Mesothelial cell of epicardium (in vitro differentiated cells): Measurements from ENCODE around the gene PITPNC1. TPM values are rescaled to one million over a fixed set of nuclear protein-coding genes. Genes with fewer than 3 reads are reported as not detected.

Experiments used
- DNase-seq, 2 experiments: peaks; one replicate each; pipeline ENCODE4 v3.0.0; 2021; ENCODE audit warnings: low spot score in 2 of 2; ENCODE audit not compliant: unreplicated experiment in 2 of 2
- H3K27ac Mint-ChIP-seq: 2 replicates; pipeline ENCODE4 v1.8.0; 2021; ENCODE audit warnings: mixed read lengths
- H3K27me3 Mint-ChIP-seq: 2 replicates; pipeline ENCODE4 v1.8.0; 2021; ENCODE audit warnings: low read depth, mixed read lengths
- H3K36me3 Mint-ChIP-seq: 2 replicates; pipeline ENCODE4 v1.8.0; 2021; ENCODE audit warnings: mixed read lengths
- H3K4me1 Mint-ChIP-seq: 2 replicates; pipeline ENCODE4 v1.8.0; 2021; ENCODE audit warnings: mixed read lengths
- H3K4me3 Mint-ChIP-seq: 2 replicates; pipeline ENCODE4 v1.8.0; 2021; ENCODE audit warnings: mild to moderate bottlenecking, moderate library complexity, mixed read lengths
- H3K9me3 Mint-ChIP-seq: 2 replicates; pipeline ENCODE4 v1.8.0; 2021; ENCODE audit warnings: mixed read lengths
- CTCF ChIP-seq: fragments of 200-600 bp; sonication (generic); IDR thresholded peaks from one replicate; pipeline ENCODE4 v1.5.0; 2021; ENCODE audit warnings: antibody characterized with exemption; ENCODE audit not compliant: unreplicated experiment
- total RNA-seq: library from RNA; stranded (reverse); gene quantifications from 3 replicates; pipeline ENCODE4 v1.2.1, GENCODE V29; 2021

Gene PITPNC1
- total RNA-seq, 1 donor from 2014 or later = 19.9 TPM

DNA sequence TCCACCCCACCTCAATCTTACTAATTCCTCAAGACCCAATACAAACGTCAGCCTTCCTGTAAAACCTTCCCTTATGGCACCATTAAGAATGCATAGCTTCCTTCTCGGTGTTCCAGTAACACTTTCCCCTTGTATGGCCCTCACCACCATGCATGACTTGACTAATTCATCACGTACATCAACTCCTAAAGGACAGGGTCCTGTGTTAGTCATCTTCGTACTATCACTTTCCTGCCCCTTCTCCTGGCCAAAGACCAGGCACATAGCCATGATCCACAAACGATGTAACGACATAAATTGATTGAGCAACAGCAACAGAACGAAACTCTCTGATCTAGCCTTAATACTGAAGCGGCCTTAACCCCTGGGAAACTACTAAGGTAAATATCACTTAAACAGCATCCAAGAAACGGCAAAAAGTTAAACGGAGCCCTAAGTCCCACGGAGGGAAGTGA, 11.3 kb upstream of the PITPNC1 start:
- peak overlapping the region; percentile 85 for H3K4me3 Mint-ChIP-seq
- H3K9me3 Mint-ChIP-seq = no peaks in the 10 kb centered on the region
- DNase-seq = no peak
- no peak for TF ChIP-seq CTCF
- peaks cover 4% of the 10 kb centered on the region for H3K36me3 Mint-ChIP-seq
- no peaks in the 10 kb centered on the region for H3K27me3 Mint-ChIP-seq
- H3K27ac Mint-ChIP-seq = peak overlapping the region; percentile 89
- H3K4me1 Mint-ChIP-seq = peaks cover 38% of the 10 kb centered on the region

DNA sequence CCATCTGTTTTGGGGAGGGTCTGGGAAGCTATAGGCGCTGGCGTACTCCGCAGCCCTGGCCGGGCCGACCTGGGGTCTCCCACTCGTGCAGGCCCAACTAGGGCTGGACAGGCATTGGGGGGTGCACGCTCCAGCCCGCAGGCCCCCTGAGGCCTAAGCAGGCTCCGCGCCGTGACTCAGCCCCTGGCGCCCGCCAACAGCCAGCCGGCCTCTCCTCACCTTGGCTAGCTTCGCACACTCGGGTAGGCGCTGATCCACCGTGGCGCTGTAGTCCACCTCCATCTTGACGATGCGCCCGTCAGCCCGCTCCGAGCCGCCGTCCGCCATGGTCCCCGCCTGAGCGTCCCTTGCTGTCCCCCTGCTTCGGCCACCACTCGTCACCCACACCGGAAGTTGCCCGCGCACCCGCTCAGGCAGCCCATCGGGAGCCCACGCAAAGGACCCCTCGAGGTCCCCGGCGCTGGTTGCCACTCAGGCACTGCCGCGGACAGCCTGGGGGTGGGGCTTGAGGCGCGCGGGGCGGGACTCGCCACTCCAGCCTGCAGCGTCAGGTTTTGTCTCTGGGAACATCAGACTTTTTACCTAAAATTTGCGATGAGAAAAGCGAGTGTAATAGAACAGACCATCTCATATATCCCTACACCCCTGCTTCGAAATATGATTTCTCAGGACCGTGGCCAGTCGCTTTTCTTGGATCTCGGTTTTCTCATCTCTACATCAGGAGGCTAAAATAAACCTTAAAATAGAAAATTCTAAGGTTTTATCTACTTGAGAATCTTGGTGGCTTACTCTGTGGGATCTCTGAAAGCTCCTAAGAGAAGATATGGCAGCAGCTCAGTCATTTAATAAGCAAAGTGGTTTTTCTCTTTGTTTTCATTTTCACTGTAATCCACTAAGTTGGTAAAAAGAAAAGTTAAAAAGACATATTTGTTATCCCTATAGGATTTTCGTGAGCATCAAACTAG, 10.6 kb upstream of the PITPNC1 start, which contains the start of gene PSMD12:
Gene PSMD12, minus strand, starts transcription at position 385 of the 965 bp plus-strand sequence. Its CDS starts 58 bp downstream, at position 327.
- H3K27me3 Mint-ChIP-seq = no peaks in the 10 kb centered on the region
- TF ChIP-seq CTCF = no peak
- H3K4me3 Mint-ChIP-seq = peak within 1 kb of the TSS; percentile 85
- peak; percentile 76 to 92 for DNase-seq
- peak within 1 kb of the TSS; percentile 95 for H3K27ac Mint-ChIP-seq
- H3K36me3 Mint-ChIP-seq = peaks cover 4% of the 10 kb centered on the region
- no peaks in the 10 kb centered on the region for H3K9me3 Mint-ChIP-seq
- peaks cover 38% of the 10 kb centered on the region for H3K4me1 Mint-ChIP-seq

DNA sequence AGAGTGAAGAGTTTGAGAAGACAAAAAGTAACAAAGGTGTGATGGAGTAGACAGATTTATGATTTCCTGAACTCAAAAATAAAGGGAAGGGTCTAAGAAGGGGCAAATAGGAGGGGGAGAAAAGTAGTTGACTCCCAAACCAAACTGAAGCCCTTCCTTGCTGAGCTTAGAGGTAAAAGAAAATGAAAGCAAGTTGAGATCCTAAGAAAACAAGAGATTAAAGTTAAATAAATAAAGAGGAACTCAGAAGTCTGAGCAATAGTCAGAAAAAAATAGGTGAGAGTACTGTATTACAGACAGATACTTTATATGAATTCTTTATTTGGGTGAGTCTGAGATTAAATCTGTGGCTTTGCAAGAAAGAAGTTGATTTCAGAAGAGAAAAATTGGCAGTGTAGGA, 7.4 kb upstream of the PITPNC1 start:
- Mint-ChIP-seq H3K4me1 (peaks cover 28% of the 10 kb centered on the region), H3K36me3 (no peaks in the 10 kb centered on the region), H3K27ac (peak overlapping the region; percentile 28), H3K9me3 (no peaks in the 10 kb centered on the region), H3K4me3 (no peak overlapping the region), H3K27me3 (no peaks in the 10 kb centered on the region)
- TF ChIP-seq CTCF = no peak
- DNase-seq = no peak

DNA sequence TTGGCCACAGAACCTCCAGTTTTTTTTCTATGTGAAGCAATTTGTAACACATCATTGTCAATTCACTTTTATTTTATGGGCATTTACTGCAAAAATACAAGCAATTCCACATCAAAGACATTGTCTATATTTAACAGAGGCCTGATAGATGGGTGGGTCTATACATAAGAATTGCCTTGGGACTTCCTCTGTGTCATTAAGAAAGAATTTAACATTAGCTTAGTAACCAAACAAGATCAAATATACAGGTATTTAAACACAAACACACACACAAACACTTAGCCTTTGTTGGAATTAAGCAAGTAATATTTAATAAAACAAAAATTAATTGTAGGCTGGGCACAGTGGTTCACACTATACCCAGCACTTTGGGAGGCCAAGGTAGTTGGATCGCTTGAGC, 4.3 kb upstream of the PITPNC1 start:
- H3K27ac Mint-ChIP-seq = no peak overlapping the region
- no peaks in the 10 kb centered on the region for H3K9me3 Mint-ChIP-seq
- no peaks in the 10 kb centered on the region for H3K36me3 Mint-ChIP-seq
- no peaks in the 10 kb centered on the region for H3K27me3 Mint-ChIP-seq
- DNase-seq = no peak
- no peak for TF ChIP-seq CTCF
- peaks cover 28% of the 10 kb centered on the region for H3K4me1 Mint-ChIP-seq
- H3K4me3 Mint-ChIP-seq = no peak overlapping the region

GRCh38 chr17:67374329-67375053, 2.6 kb upstream of the PITPNC1 start:
- no peaks in the 10 kb centered on the region for H3K9me3 Mint-ChIP-seq
- H3K27me3 Mint-ChIP-seq = no peaks in the 10 kb centered on the region
- H3K36me3 Mint-ChIP-seq = no peaks in the 10 kb centered on the region
- peak overlapping the region; percentile 75 for H3K27ac Mint-ChIP-seq
- peak; percentile 72 to 84 for DNase-seq
- TF ChIP-seq CTCF = peak; percentile 58
- H3K4me3 Mint-ChIP-seq = peak overlapping the region; percentile 47
- H3K4me1 Mint-ChIP-seq = peaks cover 30% of the 10 kb centered on the region
